K562 (cell line): ENCODE data around the gene TDRD10. TPM values are rescaled to one million over a fixed set of nuclear protein-coding genes. Genes with fewer than 3 reads are reported as not detected.
A peak's percentile ranks its signal among the peaks of the same experiment; 100 is the strongest.

Experiments used
- ATAC-seq: fragments of 200-7000 bp; cut with Tn5 transposase; 3 replicates; pipeline ENCODE4 v1.9.1; 2020; ENCODE audit warnings: moderate library complexity
- BruUV-seq: library from RNA; stranded (reverse); fragments of 400-500 nt; replicated peaks from 2 replicates; lab custom pipeline; 2021; lab: Mats Ljungman, UMichigan
- CTCF ChIA-PET: fragments of 300-600 bp; formaldehyde crosslinking; extraction: SDS; loops from one replicate; lab custom pipeline; 2021; ENCODE audit warnings: low intra/inter-chr PET ratio; lab: Yijun Ruan, JAX
- POLR2A ChIA-PET: fragments of 300-600, 350-650 bp; sonication (Branson Sonifier 250); formaldehyde crosslinking; extraction: SDS; loops from one replicate; lab custom pipeline; 2021; ENCODE audit warnings: antibody characterized with exemption, inconsistent platforms; lab: Yijun Ruan, JAX
- DNase-seq, 4 experiments: peaks; one replicate each; pipeline versions ENCODE4 v3.0.0 to v3.0.0-alpha.2; 2011 to 2018; ENCODE audit warnings: low spot score in 3 of 4, mixed read lengths in 3 of 4; ENCODE audit errors: extremely low read depth in 1 of 4
- FAIRE-seq: peaks from 2 replicates; lab custom pipeline; 2011; peaks lifted over from hg19 to GRCh38; lab: Jason Lieb, UNC
- H2AFZ ChIP-seq: 2 replicates; pipeline ENCODE4 v1.6.0; 2011; ENCODE audit warnings: low read depth, low read length, control low read depth, inconsistent platforms
- H3K27ac ChIP-seq: fragments of 200-600 bp; 3 replicates; pipeline ENCODE4 v1.8.0; 2011; ENCODE audit warnings: low read depth, mild to moderate bottlenecking, control low read depth, inconsistent platforms, low read length, moderate library complexity, mixed read lengths; ENCODE audit errors: extremely low read depth
- H3K27me3 ChIP-seq, 2 experiments: fragments of 300-600 bp in 1 of 2; 2 replicates in 1 of 2; 3 replicates in 1 of 2; pipeline versions ENCODE4 v1.6.0 to v1.8.0; 2011; ENCODE audit warnings: inconsistent platforms in 2 of 2, low read length in 2 of 2, mild to moderate bottlenecking in 1 of 2, mixed read lengths in 1 of 2, moderate library complexity in 1 of 2; ENCODE audit not compliant: control insufficient read depth in 2 of 2, insufficient read depth in 2 of 2
- H3K36me3 ChIP-seq: fragments of 300-600 bp; 3 replicates; pipeline ENCODE4 v1.8.0; 2011; ENCODE audit warnings: mild to moderate bottlenecking, low read length, inconsistent platforms; ENCODE audit not compliant: control insufficient read depth, insufficient read depth
- H3K4me1 ChIP-seq, 2 experiments: fragments of 200-600 bp in 1 of 2; replicated peaks in 1 of 2; 2 replicates in 1 of 2; 3 replicates in 1 of 2; pipeline versions ENCODE4 v1.5.1 to v1.8.0; 2011; ENCODE audit warnings: inconsistent platforms in 2 of 2, low read length in 2 of 2, mild to moderate bottlenecking in 1 of 2, mixed read lengths in 1 of 2, moderate library complexity in 1 of 2; ENCODE audit not compliant: control insufficient read depth in 2 of 2, insufficient read depth in 2 of 2
- H3K4me2 ChIP-seq: 2 replicates; pipeline ENCODE4 v1.6.1; 2011; ENCODE audit warnings: low read length, control low read depth, inconsistent platforms, mixed read lengths; ENCODE audit not compliant: insufficient read depth
- H3K4me3 ChIP-seq: fragments of 200-600 bp; sonication (generic), shearing (Covaris generic); 2 replicates; pipeline ENCODE4 v1.5.1; 2016; ENCODE audit warnings: control low read depth, inconsistent platforms
- H3K79me2 ChIP-seq: fragments of 200-600 bp; 3 replicates; pipeline ENCODE4 v1.8.0; 2011; ENCODE audit warnings: low read length, inconsistent platforms; ENCODE audit not compliant: control insufficient read depth, insufficient read depth
- H3K9ac ChIP-seq, 2 experiments: 2 replicates each; pipeline versions ENCODE4 v1.6.0 to v1.6.1; 2011; ENCODE audit warnings: low read depth in 2 of 2, low read length in 2 of 2, control low read depth in 1 of 2, inconsistent platforms in 1 of 2, mild to moderate bottlenecking in 1 of 2, mixed read lengths in 1 of 2; ENCODE audit not compliant: insufficient read depth in 1 of 2
- H3K9me1 ChIP-seq: one replicate; pipeline ENCODE4 v1.6.0; 2011; ENCODE audit warnings: inconsistent platforms, mild to moderate bottlenecking, low read length, moderate library complexity; ENCODE audit not compliant: control insufficient read depth, insufficient read depth
- H3K9me3 ChIP-seq: replicated peaks from 2 replicates; pipeline ENCODE4 v1.5.1; 2011; ENCODE audit warnings: low read depth, low read length, inconsistent platforms; ENCODE audit not compliant: control insufficient read depth, insufficient read depth
- H4K20me1 ChIP-seq: replicated peaks from 2 replicates; pipeline ENCODE4 v1.6.1; 2011; ENCODE audit warnings: low read length, inconsistent platforms, mixed read lengths; ENCODE audit not compliant: control insufficient read depth, insufficient read depth
- ARID3B ChIP-seq: fragments of 250-450 bp; sonication (Bioruptor Pico); IDR thresholded peaks from 2 replicates; pipeline ENCODE4 v1.4.0; 2020; ENCODE audit warnings: borderline replicate concordance
- HES1 ChIP-seq: fragments of 450-650 bp; IDR thresholded peaks from 2 replicates; pipeline ENCODE4 v1.6.1; 2016; ENCODE audit warnings: low read depth, mild to moderate bottlenecking, moderate library complexity
- KLF1 ChIP-seq: fragments of 450-650 bp; IDR thresholded peaks from 2 replicates; pipeline ENCODE4 v1.6.1; 2016; ENCODE audit warnings: missing genetic modification characterization, missing compliant biosample characterization
- MAFF ChIP-seq: IDR thresholded peaks from 2 replicates; pipeline ENCODE4 v1.6.1; 2012; ENCODE audit warnings: low read length, improper control_type of control experiment
- RAD21 ChIP-seq, 2 experiments: fragments of 250-450 bp in 1 of 2; fragments of 450-650 bp in 1 of 2; sonication (Bioruptor Pico) in 1 of 2; formaldehyde crosslinking in 1 of 2; IDR thresholded peaks in 1 of 2; conservative IDR thresholded peaks in 1 of 2; 2 replicates each; pipeline versions ENCODE4 v1.4.0 to v1.8.0; 2020 to 2022; ENCODE audit warnings: mild to moderate bottlenecking in 2 of 2, moderate library complexity in 1 of 2
- ZNF384 ChIP-seq: IDR thresholded peaks from 2 replicates; pipeline ENCODE4 v1.6.1; 2012; ENCODE audit warnings: low read depth, low read length, improper control_type of control experiment
- ZNF76 ChIP-seq: fragments of 250-450 bp; sonication (Bioruptor Pico); IDR thresholded peaks from 2 replicates; pipeline ENCODE4 v1.4.0; 2020; ENCODE audit warnings: mild to moderate bottlenecking, moderate library complexity, borderline replicate concordance
- WGBS: fragments of 100-300 bp; shearing (Covaris generic); methylation state at CpG from one replicate; pipeline ENCODE4 v1.1.6; 2016; ENCODE audit warnings: low coverage, mixed read lengths; ENCODE audit not compliant: insufficient coverage; ENCODE audit errors: missing lambda C conversion rate; 5-methylcytosine and 5-hydroxymethylcytosine counted together
- in situ Hi-C: fragments of 300-500 bp; cut with MboI; formaldehyde crosslinking; loops from 4 replicates; pipeline ENCODE4 v1.15.0; 2018; ENCODE audit warnings: inconsistent platforms, mixed read lengths
- intact Hi-C: fragments of 100-400 bp; cut with micrococcal nuclease; formaldehyde crosslinking; loops from 2 replicates; pipeline ENCODE4 v1.14.2; 2022
- polyA plus RNA-seq, 8 experiments: library from polyadenylated mRNA; depleted of rRNA in 4 of 8; stranded (reverse) in 5 of 8; unstranded in 3 of 8; fragments of >200 nt; fragmentation: Nextera tagmentation in 2 of 8; fragmentation: Illumina TruSeq in 1 of 8; extraction: Ambion mirVana in 2 of 8; extraction: Trizol in 1 of 8; gene quantifications; 2 replicates each; pipeline versions ENCODE4 v1.2.1 to v1.2.3, GENCODE V29; 2011 to 2014; ENCODE audit warnings: inconsistent platforms in 1 of 8, missing spikeins in 1 of 8
- total RNA-seq, 7 experiments: library from RNA; depleted of rRNA in 6 of 7; stranded (reverse); fragments of >200 nt in 6 of 7; fragmentation: Illumina TruSeq in 2 of 7; extraction: Trizol in 2 of 7; gene quantifications; 2 replicates each; pipeline versions ENCODE4 v1.2.1 to v1.2.3, GENCODE V29; 2011 to 2021; ENCODE audit warnings: low replicate concordance in 1 of 7
- TF ChIP-seq, protein P1 (sequence below), 2 experiments: fragments of 450-650 bp; IDR thresholded peaks; 2 replicates each; pipeline ENCODE4 v1.6.1; 2016
- TF ChIP-seq, protein P2 (sequence below), 2 experiments: fragments of 450-650 bp; formaldehyde crosslinking in 1 of 2; IDR thresholded peaks; 2 replicates each; pipeline versions ENCODE4 v1.4.0 to v1.6.1; 2014 to 2020; ENCODE audit warnings: mild to moderate bottlenecking in 2 of 2, borderline replicate concordance in 1 of 2, low read depth in 1 of 2

The TDRD10 gene
- total and polyA plus RNA-seq, 9 of the 15 experiments (the other 6 are each of a cell fraction or from before 2014, with no cell fraction given): not detected

GRCh38 chr1:154478639-154479038, 23.4 kb upstream of the TDRD10 start:
- peak in 2 of 4 experiments; percentile 44 to 45 for DNase-seq
- Histone ChIP-seq H3K27ac (no peak overlapping the region), H2AFZ (no peak overlapping the region), H3K27me3 (peaks cover 8 to 9% of the 10 kb centered on the region in 2 experiments; a peak in 2 of 5 replicates), H3K9ac (no peak overlapping the region), H3K9me1 (no peaks in the 10 kb centered on the region), H3K4me2 (no peak overlapping the region), H3K79me2 (no peaks in the 10 kb centered on the region), H3K4me3 (no peak overlapping the region), H4K20me1 (no peaks in the 10 kb centered on the region), H3K4me1 (no peaks in the 10 kb centered on the region; a peak in 1 of 5 replicates), H3K9me3 (no peaks in the 10 kb centered on the region), H3K36me3 (no peaks in the 10 kb centered on the region)
- no peak for ATAC-seq
- peak; percentile 32 for FAIRE-seq
- in situ Hi-C loops: no loop called here
- no TSS peak for BruUV-seq
- 35% methylated on average over 5 of the region's 5 CpGs for whole genome bisulfite sequencing
- intact Hi-C loops: loop anchor here (1.0 kb wide), 1 partner anchor 130 kb away; no protein-coding TSS in a partner anchor
- ChIA-PET CTCF (interaction anchor here (0.7 to 4.2 kb wide), 7 partner anchors 11 to 583 kb away, joined by 3 to 45 read pairs (median 3); no protein-coding TSS in a partner anchor), POLR2A (no interaction called here)
- TF ChIP-seq, protein P1, sequence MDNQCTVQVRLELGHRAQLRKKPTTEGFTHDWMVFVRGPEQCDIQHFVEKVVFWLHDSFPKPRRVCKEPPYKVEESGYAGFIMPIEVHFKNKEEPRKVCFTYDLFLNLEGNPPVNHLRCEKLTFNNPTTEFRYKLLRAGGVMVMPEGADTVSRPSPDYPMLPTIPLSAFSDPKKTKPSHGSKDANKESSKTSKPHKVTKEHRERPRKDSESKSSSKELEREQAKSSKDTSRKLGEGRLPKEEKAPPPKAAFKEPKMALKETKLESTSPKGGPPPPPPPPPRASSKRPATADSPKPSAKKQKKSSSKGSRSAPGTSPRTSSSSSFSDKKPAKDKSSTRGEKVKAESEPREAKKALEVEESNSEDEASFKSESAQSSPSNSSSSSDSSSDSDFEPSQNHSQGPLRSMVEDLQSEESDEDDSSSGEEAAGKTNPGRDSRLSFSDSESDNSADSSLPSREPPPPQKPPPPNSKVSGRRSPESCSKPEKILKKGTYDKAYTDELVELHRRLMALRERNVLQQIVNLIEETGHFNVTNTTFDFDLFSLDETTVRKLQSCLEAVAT (IDR thresholded peaks at IDR 0.05): no peak
- TF ChIP-seq HES1: 0 out of 2 replicates have a peak, but pooled peaks have one; percentile 12
- no peak for TF ChIP-seq MAFF
- peak; percentile 50 to 64 for TF ChIP-seq RAD21 (CRISPR knock-in tag; conservative IDR thresholded peaks at IDR 0.05 in 1 of 2, IDR thresholded peaks at IDR 0.05 in 1 of 2)
- no peak for TF ChIP-seq ARID3B (CRISPR knock-in tag)
- TF ChIP-seq KLF1: no peak
- no peak for TF ChIP-seq ZNF384
- TF ChIP-seq, protein P2, sequence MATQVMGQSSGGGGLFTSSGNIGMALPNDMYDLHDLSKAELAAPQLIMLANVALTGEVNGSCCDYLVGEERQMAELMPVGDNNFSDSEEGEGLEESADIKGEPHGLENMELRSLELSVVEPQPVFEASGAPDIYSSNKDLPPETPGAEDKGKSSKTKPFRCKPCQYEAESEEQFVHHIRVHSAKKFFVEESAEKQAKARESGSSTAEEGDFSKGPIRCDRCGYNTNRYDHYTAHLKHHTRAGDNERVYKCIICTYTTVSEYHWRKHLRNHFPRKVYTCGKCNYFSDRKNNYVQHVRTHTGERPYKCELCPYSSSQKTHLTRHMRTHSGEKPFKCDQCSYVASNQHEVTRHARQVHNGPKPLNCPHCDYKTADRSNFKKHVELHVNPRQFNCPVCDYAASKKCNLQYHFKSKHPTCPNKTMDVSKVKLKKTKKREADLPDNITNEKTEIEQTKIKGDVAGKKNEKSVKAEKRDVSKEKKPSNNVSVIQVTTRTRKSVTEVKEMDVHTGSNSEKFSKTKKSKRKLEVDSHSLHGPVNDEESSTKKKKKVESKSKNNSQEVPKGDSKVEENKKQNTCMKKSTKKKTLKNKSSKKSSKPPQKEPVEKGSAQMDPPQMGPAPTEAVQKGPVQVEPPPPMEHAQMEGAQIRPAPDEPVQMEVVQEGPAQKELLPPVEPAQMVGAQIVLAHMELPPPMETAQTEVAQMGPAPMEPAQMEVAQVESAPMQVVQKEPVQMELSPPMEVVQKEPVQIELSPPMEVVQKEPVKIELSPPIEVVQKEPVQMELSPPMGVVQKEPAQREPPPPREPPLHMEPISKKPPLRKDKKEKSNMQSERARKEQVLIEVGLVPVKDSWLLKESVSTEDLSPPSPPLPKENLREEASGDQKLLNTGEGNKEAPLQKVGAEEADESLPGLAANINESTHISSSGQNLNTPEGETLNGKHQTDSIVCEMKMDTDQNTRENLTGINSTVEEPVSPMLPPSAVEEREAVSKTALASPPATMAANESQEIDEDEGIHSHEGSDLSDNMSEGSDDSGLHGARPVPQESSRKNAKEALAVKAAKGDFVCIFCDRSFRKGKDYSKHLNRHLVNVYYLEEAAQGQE (IDR thresholded peaks at IDR 0.05; ENCODE audit: borderline replicate concordance): peak; percentile 54; the same call in 1 of the 2 replicates
- TF ChIP-seq, protein P2 (CRISPR knock-in tag; IDR thresholded peaks at IDR 0.05; ENCODE audit: low read depth): no peak
- TF ChIP-seq ZNF76 (CRISPR knock-in tag): no peak
